SKM-1 (cell line): ENCODE measurements around the gene FALEC.
A peak's percentile ranks its signal among the peaks of the same experiment; 100 is the strongest.

Source experiments
- DNase-seq: peaks from one replicate; lab custom pipeline; 2025; ENCODE audit not compliant: unreplicated experiment; lab: John Stamatoyannopoulos, UW

FALEC gene

GRCh38 chr1:150544204-150544603 is 28.7 kb downstream of the FALEC start:
- DNase-seq: no peak

- DNase-seq: no peak
These were observed 30.0 kb downstream of the FALEC start for GRCh38 chr1:150545486-150546032.

GRCh38 chr1:150546294-150546937 is 30.9 kb downstream of the FALEC start:
- DNase-seq: no peak

GRCh38 chr1:150548324-150548631 is 32.7 kb downstream of the FALEC start:
- no peak for DNase-seq

- peak; percentile 54 for DNase-seq
These were observed 33.3 kb downstream of the FALEC start, which contains the start of gene ADAMTSL4 for GRCh38 chr1:150548632-150549495. ADAMTSL4 (plus strand) TSS chr1:150549408; CDS start chr1:150552289, 2,881 bp downstream.

GRCh38 chr1:150549496-150550221 is 34.1 kb downstream of the FALEC start:
- no peak for DNase-seq

GRCh38 chr1:150550222-150551050 is 34.9 kb downstream of the FALEC start:
- no peak for DNase-seq

GRCh38 chr1:150551051-150551783 is 35.7 kb downstream of the FALEC start:
- DNase-seq: no peak

- DNase-seq: no peak
These were observed 36.2 kb downstream of the FALEC start for GRCh38 chr1:150551784-150552127.

GRCh38 chr1:150552128-150552910 is 36.8 kb downstream of the FALEC start:
- DNase-seq: peak; percentile 100

- DNase-seq: no peak
These were observed 37.3 kb downstream of the FALEC start for GRCh38 chr1:150552911-150553289.

- DNase-seq: no peak
These were observed 38.0 kb downstream of the FALEC start for GRCh38 chr1:150553392-150554085.

GRCh38 chr1:150554086-150554452 is 38.5 kb downstream of the FALEC start:
- no peak for DNase-seq

- no peak for DNase-seq
These were observed 39.8 kb downstream of the FALEC start for GRCh38 chr1:150555198-150555970.

- no peak for DNase-seq
These were observed 40.7 kb downstream of the FALEC start for GRCh38 chr1:150555971-150556865.

- DNase-seq: no peak
These were observed 41.6 kb downstream of the FALEC start for GRCh38 chr1:150557065-150557600.

- DNase-seq: no peak
These were observed 42.3 kb downstream of the FALEC start for GRCh38 chr1:150557813-150558212.
